HG03103 (cell line): ENCODE data around the gene IRF8.
A peak's percentile ranks its signal among the peaks of the same experiment; 100 is the strongest.
"Not testable (repeated sequence)": the region's sequence is repeated elsewhere in the genome, so short reads cannot be mapped to it uniquely, and the experiment has no call there.

ENCODE experiments used
- ATAC-seq: cut with Tn5 transposase; IDR thresholded peaks from one replicate; pipeline ENCODE4 v1.9.1; 2021; ENCODE audit warnings: low read depth; ENCODE audit not compliant: unreplicated experiment

Gene IRF8

GRCh38 chr16:85867189-85867588 lies 31.8 kb upstream of the IRF8 start:
- ATAC-seq, result no peak

- no peak for ATAC-seq
Measured at GRCh38 chr16:85868495-85868894, 30.5 kb upstream of the IRF8 start.

DNA sequence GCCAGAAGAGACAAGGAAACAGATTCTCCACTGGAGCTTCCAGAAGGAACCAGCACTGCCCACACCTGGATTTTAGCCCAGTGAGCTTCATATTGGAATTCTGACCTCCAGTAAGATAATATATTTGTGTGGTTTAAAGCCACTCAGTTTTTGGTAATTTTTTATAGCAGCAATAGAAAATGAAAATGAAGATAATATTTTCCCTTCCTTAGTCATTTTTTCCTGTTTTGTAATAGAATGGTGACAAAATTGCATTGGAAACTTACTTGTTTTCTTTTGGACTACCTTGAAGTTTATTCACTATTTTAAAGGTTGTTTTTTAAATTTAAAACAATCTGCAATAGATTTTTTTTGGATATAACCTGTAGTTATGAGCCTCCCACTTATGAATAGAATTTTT lies 29.8 kb upstream of the IRF8 start:
- no peak for ATAC-seq

- ATAC-seq, result no peak
Measured at GRCh38 chr16:85869785-85870558, 29.0 kb upstream of the IRF8 start.

DNA sequence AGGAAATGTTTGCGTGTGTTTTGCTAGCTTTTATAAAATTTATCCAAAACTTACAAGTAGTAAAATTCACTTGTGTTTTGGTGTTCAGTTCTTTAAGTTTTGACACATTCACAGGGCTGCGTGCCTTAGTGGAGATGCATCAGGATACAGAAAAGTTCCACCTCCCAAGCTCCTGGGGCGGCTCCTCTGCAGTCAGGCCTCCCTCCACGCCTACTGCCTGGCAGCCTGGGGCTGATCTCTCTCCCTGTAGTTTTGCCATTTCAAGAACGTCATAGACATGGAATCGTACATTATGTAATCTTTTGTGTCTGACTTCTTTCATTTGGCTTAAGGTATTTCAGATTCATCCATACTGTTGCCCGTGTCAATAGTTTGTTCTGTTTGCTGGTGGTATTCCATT lies 27.2 kb upstream of the IRF8 start:
- ATAC-seq, result no peak

- no peak for ATAC-seq
Measured at GRCh38 chr16:85872734-85873133, 26.2 kb upstream of the IRF8 start.

DNA sequence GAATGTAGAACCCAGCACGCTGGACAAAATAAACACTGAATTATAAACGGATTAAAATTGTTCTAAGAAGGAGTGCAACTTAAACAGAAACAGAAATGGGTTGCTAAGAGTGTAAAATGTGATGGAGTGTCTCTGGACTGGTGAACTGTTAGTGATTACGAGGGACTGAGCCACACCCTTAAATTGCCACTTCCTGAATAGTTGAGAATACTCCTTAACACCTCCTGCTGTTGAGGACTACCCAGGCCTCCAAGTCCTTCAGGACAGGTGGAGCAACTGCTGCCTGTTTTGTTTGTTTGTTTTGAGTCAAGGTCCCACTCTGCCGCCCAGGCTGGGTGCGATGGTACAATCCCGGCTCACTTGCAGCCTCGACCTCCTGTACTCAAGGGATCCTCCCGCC lies 25.8 kb upstream of the IRF8 start:
- ATAC-seq, result no peak

- not testable (repeated sequence) for ATAC-seq
Measured at GRCh38 chr16:85874031-85874430, 24.9 kb upstream of the IRF8 start.

DNA sequence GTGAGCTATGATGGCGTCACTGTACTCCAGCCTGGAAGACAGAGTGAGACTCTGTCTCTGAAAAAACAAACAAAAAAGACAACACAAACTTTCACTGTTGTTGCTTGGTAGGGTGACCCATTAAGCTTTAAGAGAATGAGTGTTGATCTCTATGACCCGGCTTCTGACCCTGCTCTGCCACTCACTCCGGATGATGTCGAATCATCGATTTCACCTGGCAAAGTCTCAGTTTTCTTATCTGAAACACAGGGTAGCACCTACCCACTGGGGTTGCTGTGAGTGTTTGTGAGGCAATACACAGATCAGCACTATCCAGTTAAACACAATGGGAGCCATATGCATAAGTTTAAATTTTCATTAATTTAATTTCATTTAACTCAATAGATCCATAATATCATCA lies 20.6 kb upstream of the IRF8 start:
- ATAC-seq, result no peak

GRCh38 chr16:85878875-85879274 lies 20.1 kb upstream of the IRF8 start:
- ATAC-seq, result no peak

GRCh38 chr16:85879549-85879948 lies 19.4 kb upstream of the IRF8 start:
- no peak for ATAC-seq

DNA sequence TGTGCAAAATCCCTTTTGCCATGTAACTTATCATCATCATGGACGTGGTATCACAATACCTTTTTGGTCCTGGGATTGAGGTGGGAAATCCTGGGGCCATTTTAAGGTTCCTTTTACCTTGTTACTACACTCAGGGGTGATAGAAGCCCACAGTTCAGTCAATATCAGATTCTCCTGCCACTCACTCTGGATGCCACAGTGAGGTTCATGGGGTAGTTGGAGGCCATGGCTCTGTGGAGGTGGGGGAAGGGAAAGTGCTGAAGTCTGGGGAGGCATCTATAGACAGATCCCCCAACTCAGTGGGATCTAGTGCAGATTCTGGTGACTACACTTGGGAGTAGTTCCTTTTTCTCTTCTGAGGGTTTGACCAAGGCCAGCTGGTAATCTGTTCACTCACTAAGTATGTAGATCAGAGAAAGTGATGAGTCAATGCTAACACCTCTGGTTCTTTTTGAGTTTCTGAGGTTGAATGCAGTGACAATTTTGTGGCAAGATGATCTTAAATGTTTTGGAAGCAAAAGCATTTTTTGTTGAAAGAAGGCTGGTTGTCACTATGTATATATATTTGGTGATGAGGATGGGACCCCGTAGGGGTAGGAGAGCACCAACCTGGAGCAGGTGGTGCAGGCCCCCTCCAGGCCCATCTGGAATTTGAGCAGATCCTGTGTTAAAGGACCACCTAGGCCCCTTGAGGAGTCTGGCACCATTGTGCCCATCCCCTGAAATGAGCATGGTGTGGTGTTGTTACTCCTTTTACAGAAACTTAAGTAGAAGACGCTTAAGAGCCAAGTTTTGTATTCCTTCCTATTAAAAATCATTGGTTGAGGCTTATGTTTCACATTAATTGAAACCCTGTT lies 18.8 kb upstream of the IRF8 start:
- peak; percentile 60 for ATAC-seq

- no peak for ATAC-seq
Measured at GRCh38 chr16:85880861-85881260, 18.1 kb upstream of the IRF8 start.

GRCh38 chr16:85881436-85881835 lies 17.5 kb upstream of the IRF8 start:
- ATAC-seq, result no peak

GRCh38 chr16:85882181-85882810 lies 16.7 kb upstream of the IRF8 start:
- ATAC-seq, result no peak

DNA sequence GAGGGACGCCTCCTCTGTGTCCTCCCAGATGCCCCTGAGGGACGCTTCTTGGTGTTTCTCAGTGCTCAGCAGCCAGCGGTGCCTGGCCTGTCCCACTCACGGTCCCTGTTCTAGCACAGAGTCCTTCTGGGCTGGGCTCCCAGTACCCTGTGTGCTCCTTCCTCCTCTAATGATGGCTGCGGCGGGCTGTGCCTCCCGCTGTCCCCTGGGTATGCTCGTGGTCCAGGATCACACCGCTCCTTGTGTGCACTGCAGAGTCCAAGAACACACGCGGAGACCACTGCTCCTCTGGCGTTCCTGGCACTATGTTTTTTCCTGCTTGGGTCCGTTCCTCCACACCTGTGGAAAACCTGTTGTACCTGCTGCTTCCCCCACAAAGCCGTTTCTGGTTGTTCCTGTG lies 15.1 kb upstream of the IRF8 start:
- no peak for ATAC-seq

DNA sequence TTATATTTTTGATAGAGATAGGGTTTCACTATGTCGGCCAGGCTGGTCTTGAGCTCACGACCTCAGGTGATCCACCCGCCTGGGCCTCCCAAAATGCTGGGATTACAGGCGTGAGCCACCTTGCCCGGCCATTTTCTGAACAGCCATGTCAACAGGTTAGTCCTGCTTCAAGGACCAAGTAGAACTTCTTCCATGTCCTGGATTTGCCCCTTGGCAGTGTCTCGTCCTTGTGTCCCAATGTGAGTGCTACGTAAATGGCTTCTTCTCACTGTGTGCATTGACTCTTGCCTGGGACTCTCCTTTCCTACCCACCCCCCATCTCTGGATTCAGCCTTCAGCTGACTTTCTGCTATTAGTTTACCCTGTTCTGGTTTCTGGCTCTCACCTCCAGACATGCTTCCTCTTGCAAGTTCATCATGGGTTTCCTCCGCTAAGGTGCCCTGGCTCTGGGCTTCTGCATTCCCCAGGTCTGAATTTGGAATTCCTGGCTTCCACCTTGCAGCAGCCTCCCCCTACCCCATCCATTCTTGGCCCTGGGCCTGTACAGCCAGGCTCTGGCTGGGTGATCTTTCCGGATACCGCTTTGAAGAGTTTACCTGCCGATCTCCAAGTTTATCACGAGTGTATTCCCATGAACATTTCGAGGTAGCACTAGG lies 14.0 kb upstream of the IRF8 start:
- no peak for ATAC-seq

GRCh38 chr16:85885537-85885936 lies 13.4 kb upstream of the IRF8 start:
- no peak for ATAC-seq

- ATAC-seq, result peak; percentile 84
Measured at GRCh38 chr16:85888405-85889331, 10.3 kb upstream of the IRF8 start.
